Vagina (tissue), 2 donors: ENCODE data around the gene PLEKHA5. TPM values are rescaled to one million over a fixed set of nuclear protein-coding genes. Genes with fewer than 3 reads are reported as not detected.

Experiments
- DNase-seq, 2 donors: peaks; one replicate each; pipeline ENCODE4 v3.0.0-alpha.2; 2017; ENCODE audit errors: extremely low spot score in 2 of 2
- H3K27ac ChIP-seq: fragments of 200-600 bp; sonication (generic); one replicate; pipeline ENCODE4 v1.5.1; 2019
- H3K27me3 ChIP-seq: fragments of 200-600 bp; sonication (generic); one replicate; pipeline ENCODE4 v1.5.1; 2019
- H3K36me3 ChIP-seq, 2 donors: fragments of 200-600 bp; sonication (generic); one replicate each; pipeline ENCODE4 v1.5.1; 2017 to 2019
- H3K4me1 ChIP-seq: fragments of 200-600 bp; sonication (generic); one replicate; pipeline ENCODE4 v1.5.1; 2019
- H3K4me3 ChIP-seq, 2 donors: fragments of 200-600 bp; sonication (generic); 1 replicate in 1 of 2; 2 replicates in 1 of 2; pipeline ENCODE4 v1.5.1; 2016 to 2019
- H3K9me3 ChIP-seq: fragments of 200-600 bp; sonication (generic); one replicate; pipeline ENCODE4 v1.5.1; 2019
- CTCF ChIP-seq, 3 experiments: fragments of 450-650 bp in 2 of 3; fragments of 200-600 bp in 1 of 3; sonication (generic) in 1 of 3; IDR thresholded peaks; one replicate each; pipeline ENCODE4 v1.5.1; 2017 to 2019; ENCODE audit warnings: antibody characterized with exemption in 3 of 3, mild to moderate bottlenecking in 2 of 3, moderate library complexity in 2 of 3
- POLR2A ChIP-seq, 2 donors: fragments of 450-650 bp; IDR thresholded peaks; one replicate each; pipeline ENCODE4 v1.6.1; 2017; ENCODE audit warnings: antibody characterized with exemption in 2 of 2, mild to moderate bottlenecking in 2 of 2, moderate library complexity in 2 of 2
- POLR2AphosphoS5 ChIP-seq, 2 donors: sonication (generic); formaldehyde crosslinking; IDR thresholded peaks; one replicate each; pipeline ENCODE4 v1.9.0; 2017; ENCODE audit warnings: antibody characterized with exemption in 2 of 2, mild to moderate bottlenecking in 2 of 2, low read depth in 1 of 2; ENCODE audit not compliant: insufficient read depth in 1 of 2
- intact Hi-C: fragments of 100-400 bp; cut with DNase I; formaldehyde crosslinking; loops from one replicate; pipeline ENCODE4 v1.15.1; 2023
- total RNA-seq: library from RNA; depleted of rRNA; stranded (reverse); fragments of >200 nt; gene quantifications from one replicate; pipeline ENCODE4 v1.2.3, GENCODE V29; 2016

PLEKHA5 gene
- total RNA-seq, 1 donor from 2014 or later, result 58.4 TPM

- no peaks in the 10 kb centered on the region for H3K27me3 ChIP-seq
- H3K9me3 ChIP-seq, result no peaks in the 10 kb centered on the region
- intact Hi-C loops, result no loop called here
- TF ChIP-seq CTCF (IDR thresholded peaks at IDR 0.05) (no peak), POLR2AphosphoS5 (IDR thresholded peaks at IDR 0.05; ENCODE audit: insufficient read depth in 1 of 2, low read depth in 1 of 2) (no peak), POLR2A (IDR thresholded peaks at IDR 0.05) (no peak)
- no peak overlapping the region for H3K27ac ChIP-seq
- DNase-seq, result no peak
- H3K4me1 ChIP-seq, result peaks cover 47% of the 10 kb centered on the region
- no peak overlapping the region for H3K4me3 ChIP-seq
- H3K36me3 ChIP-seq, result no peaks in the 10 kb centered on the region
Measured at GRCh38 chr12:19138551-19138950, 9.0 kb downstream of the PLEKHA5 start.

- DNase-seq, result no peak
- Histone ChIP-seq H3K27ac (no peak overlapping the region), H3K36me3 (no peaks in the 10 kb centered on the region), H3K4me3 (no peak overlapping the region), H3K4me1 (peaks cover 43% of the 10 kb centered on the region), H3K9me3 (no peaks in the 10 kb centered on the region), H3K27me3 (no peaks in the 10 kb centered on the region)
- TF ChIP-seq POLR2AphosphoS5 (IDR thresholded peaks at IDR 0.05; ENCODE audit: insufficient read depth in 1 of 2, low read depth in 1 of 2) (no peak), POLR2A (IDR thresholded peaks at IDR 0.05) (no peak), CTCF (IDR thresholded peaks at IDR 0.05) (no peak)
- intact Hi-C loops, result no loop called here
Measured at GRCh38 chr12:19138956-19139355, 9.4 kb downstream of the PLEKHA5 start.

GRCh38 chr12:19139615-19140194 lies 10.2 kb downstream of the PLEKHA5 start:
- Histone ChIP-seq H3K4me1 (peaks cover 36% of the 10 kb centered on the region), H3K9me3 (no peaks in the 10 kb centered on the region), H3K27me3 (no peaks in the 10 kb centered on the region), H3K4me3 (no peak overlapping the region), H3K36me3 (no peaks in the 10 kb centered on the region), H3K27ac (no peak overlapping the region)
- no peak for DNase-seq
- TF ChIP-seq POLR2AphosphoS5 (IDR thresholded peaks at IDR 0.05; ENCODE audit: insufficient read depth in 1 of 2, low read depth in 1 of 2), result no peak
- intact Hi-C loops, result no loop called here

- TF ChIP-seq POLR2AphosphoS5 (IDR thresholded peaks at IDR 0.05; ENCODE audit: insufficient read depth in 1 of 2, low read depth in 1 of 2), result no peak
- no peak for TF ChIP-seq POLR2A (IDR thresholded peaks at IDR 0.05)
- H3K27ac ChIP-seq, result no peak overlapping the region
- no peaks in the 10 kb centered on the region for H3K27me3 ChIP-seq
- H3K9me3 ChIP-seq, result no peaks in the 10 kb centered on the region
- H3K4me1 ChIP-seq, result peaks cover 35% of the 10 kb centered on the region
- intact Hi-C loops, result no loop called here
- H3K4me3 ChIP-seq, result no peak overlapping the region
- no peak for DNase-seq
- no peaks in the 10 kb centered on the region for H3K36me3 ChIP-seq
Measured at GRCh38 chr12:19140381-19141236, 11.1 kb downstream of the PLEKHA5 start.

- no peak for DNase-seq
- no peak overlapping the region for H3K4me3 ChIP-seq
- H3K36me3 ChIP-seq, result no peaks in the 10 kb centered on the region
- TF ChIP-seq POLR2A (IDR thresholded peaks at IDR 0.05), result no peak
- no peak for TF ChIP-seq POLR2AphosphoS5 (IDR thresholded peaks at IDR 0.05; ENCODE audit: insufficient read depth in 1 of 2, low read depth in 1 of 2)
- TF ChIP-seq CTCF (IDR thresholded peaks at IDR 0.05), result no peak
- intact Hi-C loops, result no loop called here
- peaks cover 31% of the 10 kb centered on the region for H3K4me1 ChIP-seq
- no peaks in the 10 kb centered on the region for H3K9me3 ChIP-seq
- no peaks in the 10 kb centered on the region for H3K27me3 ChIP-seq
- no peak overlapping the region for H3K27ac ChIP-seq
Measured at GRCh38 chr12:19142499-19142898, 13.0 kb downstream of the PLEKHA5 start.

GRCh38 chr12:19144287-19144686 lies 14.8 kb downstream of the PLEKHA5 start:
- TF ChIP-seq CTCF (IDR thresholded peaks at IDR 0.05), result no peak
- TF ChIP-seq POLR2A (IDR thresholded peaks at IDR 0.05), result no peak
- TF ChIP-seq POLR2AphosphoS5 (IDR thresholded peaks at IDR 0.05; ENCODE audit: insufficient read depth in 1 of 2, low read depth in 1 of 2), result no peak
- intact Hi-C loops, result no loop called here
- no peaks in the 10 kb centered on the region for H3K36me3 ChIP-seq
- H3K4me3 ChIP-seq, result no peak overlapping the region
- H3K9me3 ChIP-seq, result no peaks in the 10 kb centered on the region
- no peaks in the 10 kb centered on the region for H3K27me3 ChIP-seq
- H3K4me1 ChIP-seq, result peaks cover 31% of the 10 kb centered on the region
- no peak overlapping the region for H3K27ac ChIP-seq
- no peak for DNase-seq
